VCaP (cell line): ENCODE results near the gene TSPAN11.
A peak's percentile ranks its signal among the peaks of the same experiment; 100 is the strongest.

ENCODE experiments used
- H3K27ac ChIP-seq: fragments of 450-650 bp; 2 replicates; pipeline ENCODE4 v1.5.1; 2017
- TF ChIP-seq, protein P1 (sequence below): fragments of 450-650 bp; conservative IDR thresholded peaks from 2 replicates; pipeline ENCODE4 v1.5.1; 2017; ENCODE audit warnings: mild to moderate bottlenecking, moderate library complexity

The TSPAN11 gene, protein sequence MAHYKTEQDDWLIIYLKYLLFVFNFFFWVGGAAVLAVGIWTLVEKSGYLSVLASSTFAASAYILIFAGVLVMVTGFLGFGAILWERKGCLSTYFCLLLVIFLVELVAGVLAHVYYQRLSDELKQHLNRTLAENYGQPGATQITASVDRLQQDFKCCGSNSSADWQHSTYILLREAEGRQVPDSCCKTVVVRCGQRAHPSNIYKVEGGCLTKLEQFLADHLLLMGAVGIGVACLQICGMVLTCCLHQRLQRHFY

DNA sequence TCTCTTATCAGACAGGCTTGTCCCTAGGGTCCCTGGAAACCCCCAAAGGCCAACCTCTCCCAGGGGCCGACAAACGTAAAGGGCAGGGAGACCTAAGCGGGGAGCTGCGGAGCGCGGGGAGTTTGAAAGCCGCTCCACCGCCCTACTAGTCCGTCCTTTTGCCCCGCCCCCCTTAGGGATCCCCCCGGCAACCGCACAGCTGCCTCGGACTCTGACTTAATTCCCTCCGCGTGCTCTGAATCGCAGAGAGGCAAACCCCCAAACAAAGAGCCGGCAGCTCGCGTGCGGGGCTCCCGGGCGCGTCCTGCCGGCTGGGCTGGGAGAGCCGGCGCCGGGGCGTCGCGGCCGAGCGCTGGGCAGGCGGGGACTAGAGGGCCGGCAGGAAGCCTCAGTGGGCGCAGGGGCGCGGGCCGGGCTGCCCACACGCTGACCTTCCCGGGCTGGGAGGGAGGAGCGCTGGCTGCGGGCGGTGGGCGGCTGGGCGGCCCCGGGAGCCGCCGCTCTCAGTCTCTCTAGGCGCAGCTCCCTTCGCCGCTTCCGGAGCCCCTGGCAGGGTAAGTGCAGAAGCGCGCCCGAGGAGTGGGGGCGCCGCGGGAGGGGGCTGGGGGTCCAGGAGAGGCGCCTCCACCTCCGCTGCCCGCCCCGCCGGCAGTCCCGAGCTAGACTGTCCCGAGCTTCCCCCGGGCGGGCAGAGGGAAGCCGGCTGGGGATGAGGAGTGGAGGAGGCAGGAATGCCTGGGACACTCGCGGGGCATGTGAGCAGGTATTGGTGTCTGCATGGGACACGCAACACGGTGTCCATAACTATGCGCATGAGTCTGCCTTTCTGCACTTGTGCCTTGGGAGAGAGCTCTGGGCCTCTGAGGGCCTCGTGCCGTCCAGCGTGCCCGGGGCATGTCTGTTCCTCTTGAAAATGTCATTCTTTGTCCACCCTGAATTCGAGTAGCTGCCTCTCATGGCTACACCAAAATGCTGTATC, at the start of gene TSPAN11:
TSPAN11 (plus strand) TSS at position 506 of the 979 bp plus-strand sequence. CDS start 27,244 bp downstream, outside the sequence.
- H3K27ac ChIP-seq = peak within 1 kb of the TSS; percentile 37; the same call in 1 of the 2 replicates
- TF ChIP-seq, protein P1, sequence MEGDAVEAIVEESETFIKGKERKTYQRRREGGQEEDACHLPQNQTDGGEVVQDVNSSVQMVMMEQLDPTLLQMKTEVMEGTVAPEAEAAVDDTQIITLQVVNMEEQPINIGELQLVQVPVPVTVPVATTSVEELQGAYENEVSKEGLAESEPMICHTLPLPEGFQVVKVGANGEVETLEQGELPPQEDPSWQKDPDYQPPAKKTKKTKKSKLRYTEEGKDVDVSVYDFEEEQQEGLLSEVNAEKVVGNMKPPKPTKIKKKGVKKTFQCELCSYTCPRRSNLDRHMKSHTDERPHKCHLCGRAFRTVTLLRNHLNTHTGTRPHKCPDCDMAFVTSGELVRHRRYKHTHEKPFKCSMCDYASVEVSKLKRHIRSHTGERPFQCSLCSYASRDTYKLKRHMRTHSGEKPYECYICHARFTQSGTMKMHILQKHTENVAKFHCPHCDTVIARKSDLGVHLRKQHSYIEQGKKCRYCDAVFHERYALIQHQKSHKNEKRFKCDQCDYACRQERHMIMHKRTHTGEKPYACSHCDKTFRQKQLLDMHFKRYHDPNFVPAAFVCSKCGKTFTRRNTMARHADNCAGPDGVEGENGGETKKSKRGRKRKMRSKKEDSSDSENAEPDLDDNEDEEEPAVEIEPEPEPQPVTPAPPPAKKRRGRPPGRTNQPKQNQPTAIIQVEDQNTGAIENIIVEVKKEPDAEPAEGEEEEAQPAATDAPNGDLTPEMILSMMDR = no peak

DNA sequence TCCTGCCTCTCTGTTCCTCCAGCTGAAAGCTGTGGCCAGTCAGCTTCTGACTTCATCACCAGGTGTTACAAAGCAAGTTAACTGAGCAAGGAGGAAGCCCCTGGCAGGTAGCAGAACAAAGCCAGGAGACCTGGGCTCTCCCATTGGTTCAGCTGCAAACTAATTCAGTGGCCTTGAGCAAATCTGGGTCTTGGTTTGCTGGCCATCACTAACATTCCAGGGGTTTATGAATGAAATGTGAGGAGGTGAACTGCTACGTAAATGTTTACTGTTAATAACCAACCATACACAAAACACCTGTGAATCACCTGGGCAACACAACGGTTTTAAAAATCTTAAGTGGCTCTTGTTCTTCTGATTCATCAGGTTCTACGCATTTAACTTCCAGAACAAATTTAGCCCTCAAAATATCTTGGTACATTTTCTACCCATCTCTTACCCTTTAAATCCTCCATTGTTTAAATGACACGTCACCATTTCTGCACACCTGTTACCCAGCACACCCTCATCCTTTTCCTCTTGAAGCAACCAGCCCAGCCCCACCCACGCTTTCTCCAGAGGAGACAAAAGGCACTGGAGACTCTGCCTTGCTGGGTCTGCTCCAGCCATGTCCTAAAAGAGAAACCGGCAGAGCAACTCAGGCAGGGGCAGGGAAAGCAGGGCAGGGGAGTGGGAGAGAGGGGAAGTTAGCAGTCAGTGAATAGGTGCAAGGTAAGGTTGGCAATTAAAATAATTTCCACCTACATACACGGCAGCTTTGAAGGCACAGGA, 49.3 kb upstream of the TSPAN11 start:
- TF ChIP-seq, protein P1 = no peak
- no peak overlapping the region for H3K27ac ChIP-seq

DNA sequence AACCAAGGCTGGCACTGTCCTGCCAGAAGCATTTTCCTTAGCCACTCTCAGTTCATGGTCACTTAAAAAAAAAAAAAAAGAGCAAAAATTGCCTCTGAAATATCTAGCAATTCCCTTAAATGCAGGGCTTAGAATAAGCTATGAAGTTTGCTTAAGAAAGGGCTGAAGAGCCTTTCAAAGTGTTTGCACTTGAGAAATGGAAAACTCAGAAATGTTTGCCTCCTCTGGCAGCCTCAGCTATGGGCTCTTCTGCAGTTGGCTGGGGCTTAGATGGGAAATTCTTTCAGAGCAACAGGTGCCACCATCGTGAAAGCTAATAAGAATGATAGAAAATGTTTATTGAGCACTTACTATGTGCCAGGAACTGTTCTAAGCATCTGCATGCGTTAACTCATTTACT, 48.5 kb upstream of the TSPAN11 start:
- TF ChIP-seq, protein P1 = no peak
- H3K27ac ChIP-seq = no peak overlapping the region

DNA sequence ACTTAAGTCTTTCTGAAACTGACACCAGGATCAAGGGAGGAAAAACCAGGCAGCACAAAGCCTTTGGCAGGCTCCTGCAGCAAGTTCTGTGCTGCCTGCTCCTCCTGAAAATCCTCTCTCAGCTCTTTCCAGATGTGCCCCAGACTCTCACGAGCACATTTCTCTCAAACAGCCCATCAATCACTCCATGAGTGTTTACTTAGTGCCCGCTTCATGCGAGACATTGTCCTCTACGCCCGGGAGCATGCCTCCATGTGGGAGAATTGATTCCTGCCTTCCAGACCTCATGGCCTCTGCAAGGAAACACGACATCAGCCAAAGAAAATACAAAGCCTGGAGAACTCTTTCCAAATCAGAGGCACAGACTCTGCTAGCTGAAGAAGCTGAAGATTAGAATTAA, 46.5 kb upstream of the TSPAN11 start:
- no peak overlapping the region for H3K27ac ChIP-seq
- TF ChIP-seq, protein P1 = no peak

DNA sequence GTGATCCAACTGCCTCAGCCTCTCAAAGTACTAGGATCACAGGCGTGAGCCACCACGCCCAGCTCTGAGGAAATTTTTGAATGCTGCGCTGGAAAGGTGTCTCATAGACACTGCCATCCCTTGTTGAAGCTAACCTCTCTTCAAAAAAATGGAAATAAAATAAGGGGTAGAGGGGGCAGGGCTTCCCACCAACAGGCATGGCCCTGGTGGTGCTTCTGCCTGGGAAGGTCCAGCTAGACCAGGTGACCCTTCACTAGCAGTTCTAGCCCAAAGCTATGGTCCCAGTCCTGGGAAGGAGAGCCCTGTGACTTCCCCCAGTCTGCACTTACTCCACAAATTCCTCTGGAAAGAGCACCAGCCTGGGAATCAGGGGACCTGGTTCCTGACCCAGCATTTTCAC, 45.7 kb upstream of the TSPAN11 start:
- H3K27ac ChIP-seq = no peak overlapping the region
- TF ChIP-seq, protein P1 = no peak

DNA sequence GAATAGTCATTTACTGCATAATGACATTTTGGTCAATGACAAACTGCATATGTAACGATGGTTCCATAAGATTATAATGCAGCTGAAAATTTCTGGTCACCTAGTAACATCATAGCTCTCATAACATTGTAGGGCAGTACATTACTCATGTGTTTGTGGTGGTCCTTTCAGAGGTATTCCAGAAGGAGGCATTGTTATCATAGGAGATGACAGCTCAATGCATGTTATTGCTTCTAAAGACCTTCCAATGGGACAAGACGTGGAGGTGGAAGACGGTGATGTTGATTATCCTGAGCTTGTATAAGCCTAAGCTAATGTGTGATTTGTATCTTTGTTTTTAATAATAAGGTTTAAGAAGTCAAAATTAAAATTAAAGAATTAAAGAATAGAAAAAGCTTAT, 43.8 kb upstream of the TSPAN11 start:
- no peak overlapping the region for H3K27ac ChIP-seq
- TF ChIP-seq, protein P1 = no peak

DNA sequence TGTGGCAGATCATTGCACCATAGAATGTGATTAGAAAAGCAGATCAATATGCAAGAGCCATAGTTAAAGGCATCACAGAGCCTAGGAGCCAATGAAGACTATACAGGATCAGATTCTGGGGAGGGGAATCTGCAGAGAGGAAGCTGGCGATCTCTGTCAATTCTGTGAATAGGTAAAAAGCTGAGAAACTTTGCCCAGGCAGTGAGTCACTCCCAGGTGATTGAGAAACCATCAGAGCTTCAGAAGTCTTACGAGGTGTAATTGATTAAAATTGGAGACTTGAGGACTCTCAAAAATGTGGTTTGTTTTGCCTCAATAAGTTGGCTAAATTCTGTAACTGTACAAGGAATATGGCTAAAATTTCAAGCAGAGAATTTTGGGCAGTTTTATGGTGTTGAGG, 41.7 kb upstream of the TSPAN11 start:
- TF ChIP-seq, protein P1 = no peak
- H3K27ac ChIP-seq = no peak overlapping the region
